Stimulated activated CD8-positive, alpha-beta memory T cell treated with anti-CD3 and anti-CD28 coated beads, Interleukin-4, amount 100 ng/mL, for 48 hours (primary cell): Measurements from ENCODE around the gene USP17L18.
"Not testable (repeated sequence)": the region's sequence is repeated elsewhere in the genome, so short reads cannot be mapped to it uniquely, and the experiment has no call there.

ENCODE experiments used
- DNase-seq: peaks from one replicate; pipeline ENCODE4 v3.0.0-alpha.2; 2020

The USP17L18 gene

GRCh38 chr4:9247953-9248680 lies at the start of gene USP17L18:
Gene USP17L18 (plus strand): TSS chr4:9248630. CDS start chr4:9248630, 0 bp downstream.
- peak; percentile 27 for DNase-seq

- not testable (repeated sequence) for DNase-seq
These were observed 38.1 kb upstream of the USP17L18 start, which contains the start of gene USP17L10 for GRCh38 chr4:9210357-9210756. Gene USP17L10 (plus strand): TSS chr4:9210657. CDS start chr4:9210657, 0 bp downstream.

GRCh38 chr4:9214701-9215100 lies 33.7 kb upstream of the USP17L18 start:
- not testable (repeated sequence) for DNase-seq

- not testable (repeated sequence) for DNase-seq
These were observed 33.3 kb upstream of the USP17L18 start, which contains the start of gene USP17L11 for GRCh38 chr4:9215105-9215504. Gene USP17L11 (plus strand): TSS chr4:9215405. CDS start chr4:9215405, 0 bp downstream.

- DNase-seq, result not testable (repeated sequence)
These were observed 28.6 kb upstream of the USP17L18 start, which contains the start of gene USP17L12 for GRCh38 chr4:9219852-9220251. Gene USP17L12 (plus strand): TSS chr4:9220152. CDS start chr4:9220152, 0 bp downstream.

GRCh38 chr4:9224596-9224995 lies 23.8 kb upstream of the USP17L18 start, which contains the start of gene USP17L13:
Gene USP17L13 (plus strand): TSS chr4:9224896. CDS start chr4:9224896, 0 bp downstream.
- DNase-seq, result not testable (repeated sequence)

- DNase-seq, result not testable (repeated sequence)
These were observed 18.2 kb upstream of the USP17L18 start for GRCh38 chr4:9230249-9230648.

GRCh38 chr4:9234085-9234484 lies 14.3 kb upstream of the USP17L18 start, which contains the start of gene USP17L15:
Gene USP17L15 (plus strand): TSS chr4:9234385. CDS start chr4:9234385, 0 bp downstream.
- DNase-seq, result not testable (repeated sequence)

GRCh38 chr4:9238461-9238860 lies 10.0 kb upstream of the USP17L18 start:
- not testable (repeated sequence) for DNase-seq

GRCh38 chr4:9243579-9243978 lies 4.9 kb upstream of the USP17L18 start, which contains the start of gene USP17L17:
Gene USP17L17 (plus strand): TSS chr4:9243879. CDS start chr4:9243879, 0 bp downstream.
- DNase-seq, result not testable (repeated sequence)

- not testable (repeated sequence) for DNase-seq
These were observed 4.6 kb downstream of the USP17L18 start, which contains the start of gene USP17L19 for GRCh38 chr4:9253078-9253477. Gene USP17L19 (plus strand): TSS chr4:9253378. CDS start chr4:9253378, 0 bp downstream.

- DNase-seq, result not testable (repeated sequence)
These were observed 9.4 kb downstream of the USP17L18 start, which contains the start of gene USP17L20 for GRCh38 chr4:9257824-9258223. Gene USP17L20 (plus strand): TSS chr4:9258124. CDS start chr4:9258124, 0 bp downstream.

GRCh38 chr4:9262572-9262971 lies 14.1 kb downstream of the USP17L18 start, which contains the start of gene USP17L21:
Gene USP17L21 (plus strand): TSS chr4:9262872. CDS start chr4:9262872, 0 bp downstream.
- DNase-seq, result not testable (repeated sequence)

- DNase-seq, result not testable (repeated sequence)
These were observed 18.9 kb downstream of the USP17L18 start, which contains the start of gene USP17L22 for GRCh38 chr4:9267319-9267718. Gene USP17L22 (plus strand): TSS chr4:9267619. CDS start chr4:9267619, 0 bp downstream.

- DNase-seq, result peak; percentile 39
These were observed 23.3 kb downstream of the USP17L18 start for GRCh38 chr4:9271719-9272118.
